Muscle of back (tissue), 11 donors: ENCODE data around the gene LNX1. TPM values are rescaled to one million over a fixed set of nuclear protein-coding genes. Genes with fewer than 3 reads are reported as not detected.

Experiments used
- DNase-seq, 3 donors: peaks; one replicate each; pipeline versions ENCODE4 v3.0.0 to v3.0.0-alpha.2; 2013
- polyA plus RNA-seq, 10 donors: library from polyadenylated mRNA; unstranded; fragments of 120-200 nt; gene quantifications; one replicate each; pipeline ENCODE4 v1.2.1, GENCODE V29; 2013; ENCODE audit not compliant: insufficient read length in 10 of 10

LNX1 gene
- polyA plus RNA-seq, 10 donors: 3.5 to 6.0 (median 4.4) TPM

DNA sequence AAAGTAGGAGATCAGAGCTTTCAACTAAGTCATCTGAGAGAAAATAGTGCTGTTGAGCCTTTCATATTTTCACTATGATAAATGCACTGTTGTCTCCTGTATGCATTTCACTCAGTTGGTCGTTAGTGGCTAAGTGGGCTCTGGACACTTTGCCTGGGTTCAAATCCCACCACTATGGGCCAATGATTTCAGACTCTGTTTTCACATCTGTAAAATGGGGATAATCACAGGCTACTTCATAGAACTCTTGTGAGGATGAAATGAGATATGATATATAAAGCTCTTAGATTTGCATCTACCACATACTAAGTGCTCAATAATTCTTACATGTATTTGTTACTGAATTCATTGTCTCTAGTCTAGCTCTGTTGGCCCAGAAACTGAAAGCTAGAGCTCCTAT lies 16.8 kb downstream of the LNX1 start:
- DNase-seq: no peak

DNA sequence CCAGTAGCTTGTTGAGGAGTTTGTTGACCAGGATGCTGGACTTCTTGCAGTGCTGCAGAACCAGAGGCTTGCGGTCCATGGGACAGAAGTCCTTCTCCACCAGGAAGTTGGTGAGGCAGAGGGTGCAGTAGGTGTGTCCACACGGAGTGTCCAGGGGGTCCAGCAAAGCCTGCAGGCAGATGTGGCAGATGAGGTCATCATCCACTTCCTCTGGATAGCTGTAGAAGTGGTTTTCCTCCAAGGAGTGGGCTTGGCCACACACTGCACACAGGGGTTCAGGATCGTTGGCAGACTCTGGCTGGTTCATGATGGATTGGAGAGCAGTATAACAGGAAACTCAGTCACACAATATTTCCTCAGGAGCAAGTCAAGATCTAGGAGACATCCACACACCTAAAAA lies 17.6 kb downstream of the LNX1 start:
- no peak for DNase-seq

DNA sequence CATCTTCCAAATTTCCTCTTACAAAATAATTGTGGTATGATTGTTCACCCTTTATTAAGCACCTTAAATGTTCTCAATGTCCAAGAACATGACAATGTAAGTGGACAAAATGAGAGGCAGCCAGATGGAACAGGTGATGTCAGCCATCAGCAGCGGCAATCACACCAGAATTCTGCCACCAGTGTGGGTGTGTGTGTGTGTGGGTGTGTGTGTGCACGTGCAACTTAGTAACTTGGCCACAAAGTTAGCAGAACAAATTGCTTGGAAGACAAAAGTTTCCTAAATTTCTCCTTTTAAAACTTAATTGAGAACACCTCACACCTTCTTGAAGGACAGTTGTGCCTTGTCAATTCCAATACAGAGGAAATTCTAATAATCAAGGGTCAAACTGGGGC lies 18.7 kb downstream of the LNX1 start:
- no peak for DNase-seq

DNA sequence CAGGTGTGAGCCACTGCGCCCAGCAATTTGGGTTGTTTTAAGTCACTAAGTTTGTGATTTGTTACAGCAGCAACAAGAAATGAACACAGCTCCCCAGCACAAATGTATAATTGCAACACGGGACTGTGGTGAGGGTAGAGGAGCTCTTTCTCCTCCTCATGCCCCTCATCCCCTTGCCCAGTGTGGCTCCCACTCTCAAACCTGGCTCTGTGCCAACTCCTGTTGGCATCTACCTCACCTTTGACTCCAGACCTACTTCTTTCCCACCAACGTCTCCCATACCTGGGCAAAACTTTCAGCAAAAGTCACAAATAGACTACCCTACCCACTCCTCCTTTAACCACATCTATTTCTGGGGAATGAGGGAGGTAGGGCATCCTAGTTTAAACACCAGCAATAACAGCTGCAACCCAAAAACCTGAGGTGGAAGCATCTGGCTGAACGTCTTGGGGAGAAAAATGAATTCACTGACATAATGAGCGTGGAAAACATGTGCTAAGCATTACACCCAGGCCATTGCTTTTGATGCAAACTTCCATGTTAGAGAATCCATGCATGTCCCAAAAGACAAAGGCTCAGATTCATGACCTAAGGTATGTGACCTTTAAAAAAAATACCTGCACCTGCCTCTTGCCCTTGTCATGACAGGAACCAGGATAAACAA lies 19.2 kb downstream of the LNX1 start:
- DNase-seq: peak in 1 of 3 donors; percentile 42

DNA sequence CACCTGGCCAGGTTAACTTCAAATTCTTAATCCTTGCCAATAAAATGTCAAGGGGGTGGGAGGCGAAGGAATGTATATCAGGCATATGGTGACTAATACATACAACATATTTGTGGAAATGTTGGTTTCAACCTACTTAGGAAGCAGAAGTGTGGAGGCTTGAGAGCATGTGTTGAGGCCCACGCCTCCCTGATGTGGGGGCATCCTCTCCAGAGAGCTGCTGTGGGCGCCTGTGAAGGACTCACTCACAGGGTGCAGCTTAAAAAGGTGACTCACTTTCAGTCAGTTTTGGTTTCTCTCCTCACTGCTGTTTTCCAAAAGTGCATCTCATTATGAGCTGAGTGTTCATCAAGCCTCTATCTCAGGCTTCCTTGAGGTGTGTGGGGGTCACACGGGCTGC lies 27.5 kb downstream of the LNX1 start:
- peak in 1 of 3 donors; percentile 89 for DNase-seq

DNA sequence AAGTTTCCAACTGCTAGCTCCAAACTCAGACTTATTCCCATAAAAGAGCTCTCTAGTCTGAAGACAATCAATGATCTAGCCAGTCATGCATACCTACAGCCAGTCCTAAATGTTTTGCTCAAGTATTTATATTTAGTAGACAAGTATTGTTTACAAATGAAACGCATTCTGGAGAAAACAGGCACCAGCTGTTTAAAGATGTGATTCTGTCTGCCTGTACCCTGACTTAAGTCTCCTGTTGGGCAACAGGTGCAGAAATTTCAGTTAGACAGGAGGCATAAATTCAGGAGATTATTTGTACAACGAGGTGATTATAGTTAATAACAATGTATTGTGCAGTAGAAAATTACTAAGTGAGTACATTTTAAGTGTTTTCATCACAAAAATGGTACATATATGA lies 28.9 kb downstream of the LNX1 start:
- DNase-seq: no peak

DNA sequence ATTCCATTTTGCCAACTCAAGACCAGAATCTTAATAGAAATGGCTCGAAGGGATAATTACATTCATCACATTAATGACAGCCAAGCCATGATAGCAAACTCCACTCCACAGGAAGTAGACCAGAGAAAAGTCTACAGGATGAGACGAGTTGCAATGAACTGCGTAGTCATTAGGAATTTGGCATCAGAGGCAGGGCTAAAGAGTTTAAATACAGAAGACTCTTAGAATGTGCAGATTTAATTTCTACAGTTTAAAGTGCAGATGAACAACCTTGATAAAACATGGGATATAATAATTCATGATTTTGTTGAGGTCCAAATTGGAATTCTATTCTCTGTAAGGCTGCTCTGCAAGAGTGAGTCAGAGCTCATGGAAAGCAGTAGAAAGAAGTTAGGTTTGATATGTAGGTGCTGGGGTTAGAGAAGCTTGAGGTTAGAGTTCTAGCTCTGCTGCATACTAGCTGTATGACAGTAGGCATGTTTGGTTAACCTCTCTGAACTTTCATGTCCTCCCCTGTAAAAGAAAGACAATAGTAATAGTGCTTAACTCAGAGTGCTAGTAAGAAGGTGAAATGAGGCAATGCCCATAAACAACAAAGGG lies 32.2 kb downstream of the LNX1 start:
- DNase-seq: no peak

DNA sequence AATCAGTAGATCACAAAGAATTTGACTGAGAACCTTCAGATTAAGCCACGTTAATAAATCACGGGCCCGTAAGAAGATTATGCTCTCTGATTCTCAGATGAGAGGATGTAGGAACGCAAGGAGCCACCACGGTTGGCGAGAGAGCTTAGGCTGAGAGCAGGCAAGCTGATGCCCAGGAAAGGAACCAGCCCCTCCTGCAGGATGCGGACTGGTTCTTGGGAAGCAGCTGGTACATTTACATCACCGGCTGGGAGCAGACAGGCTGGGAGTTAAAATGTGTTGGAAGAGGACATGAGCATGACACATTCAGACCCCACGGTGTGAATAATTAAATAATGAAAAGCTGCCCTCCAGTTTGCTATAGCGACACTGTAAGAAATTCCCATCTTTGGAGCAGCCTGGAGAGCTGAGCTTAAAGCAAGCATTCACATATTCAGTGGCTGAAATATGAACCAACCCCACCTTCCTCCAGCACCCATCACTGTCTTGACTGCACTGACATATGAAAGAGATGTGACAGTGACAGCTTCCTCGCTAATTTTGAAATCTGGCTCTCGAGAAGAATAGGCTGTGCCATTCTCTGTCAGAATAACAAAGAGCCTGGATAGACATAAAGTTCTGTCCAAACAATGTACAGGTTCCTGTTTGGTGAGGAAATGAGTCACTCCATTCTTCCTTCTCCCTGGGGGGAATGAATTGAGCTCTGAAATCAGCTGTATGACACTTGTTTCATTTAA lies 33.1 kb downstream of the LNX1 start:
- DNase-seq: peak in 1 of 3 donors; percentile 31

DNA sequence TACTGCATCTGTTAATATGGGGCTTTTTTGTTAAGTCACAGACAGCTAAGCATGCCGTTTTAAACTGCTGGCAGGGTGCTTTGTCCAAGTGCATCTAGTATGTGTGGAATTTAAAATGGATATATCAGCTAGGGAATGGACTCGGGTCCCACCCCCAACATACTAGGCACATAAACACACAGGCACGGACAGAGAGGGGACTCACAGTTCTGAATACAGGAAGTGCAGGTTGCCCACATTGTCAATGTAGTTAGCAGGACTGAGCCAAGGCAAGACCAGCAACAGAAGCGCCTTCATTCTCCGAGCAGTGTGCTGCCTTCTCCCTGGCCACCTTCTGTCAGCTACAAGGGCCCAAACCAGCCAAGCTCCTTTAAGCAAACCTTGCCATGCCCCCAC lies 33.6 kb downstream of the LNX1 start:
- DNase-seq: no peak

DNA sequence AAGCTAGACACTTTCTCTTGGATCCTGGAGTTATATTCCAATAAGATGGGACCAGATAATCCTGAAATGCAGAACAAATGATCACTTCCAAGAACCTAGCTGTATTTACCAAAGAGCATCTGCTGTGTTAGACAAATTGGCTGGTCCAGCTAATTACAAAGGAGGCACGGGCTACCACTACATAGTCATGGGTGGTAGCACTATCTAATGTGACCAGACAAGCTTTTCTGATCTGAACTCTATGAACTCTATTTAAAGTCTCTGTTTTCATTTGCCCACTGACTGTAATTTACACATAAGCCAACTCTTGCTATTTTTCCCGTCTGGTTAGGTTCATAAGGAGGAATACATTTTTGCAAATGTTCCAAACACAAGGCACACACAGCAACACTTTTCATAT lies 34.6 kb downstream of the LNX1 start:
- no peak for DNase-seq

DNA sequence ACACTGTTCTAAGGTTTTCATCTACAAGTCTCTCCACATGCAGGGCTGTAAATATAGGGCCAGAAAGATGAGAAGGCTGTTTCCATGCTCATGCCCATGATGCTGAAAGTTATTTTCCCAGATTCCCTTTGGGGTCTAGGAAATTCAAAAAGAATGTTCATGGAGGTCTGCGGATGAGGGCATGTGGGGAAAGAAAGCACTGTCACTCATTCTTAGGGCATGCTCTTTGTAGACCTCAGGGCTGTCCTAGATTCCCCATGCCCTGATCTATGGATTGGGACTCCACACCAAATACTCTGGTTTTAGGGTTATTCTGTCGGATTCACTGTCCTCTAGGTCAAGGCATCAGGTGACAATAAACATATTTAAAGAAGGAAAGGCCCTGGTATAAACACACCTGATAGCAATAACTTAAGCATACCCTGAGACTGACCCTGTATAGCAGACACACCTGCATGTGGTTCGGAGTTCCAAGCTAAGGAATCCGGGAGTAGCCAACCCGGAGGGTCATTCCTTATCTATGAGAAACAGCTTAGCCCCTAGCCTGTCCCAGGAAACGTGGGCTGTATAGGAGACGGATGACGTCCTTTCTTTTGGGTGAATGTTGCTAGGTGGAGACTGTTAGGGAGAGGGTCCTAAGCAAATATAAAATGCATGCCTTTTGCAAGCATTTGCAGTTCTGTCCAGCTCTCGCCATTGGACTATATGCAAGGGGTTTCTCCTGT lies 37.6 kb downstream of the LNX1 start:
- DNase-seq: no peak

DNA sequence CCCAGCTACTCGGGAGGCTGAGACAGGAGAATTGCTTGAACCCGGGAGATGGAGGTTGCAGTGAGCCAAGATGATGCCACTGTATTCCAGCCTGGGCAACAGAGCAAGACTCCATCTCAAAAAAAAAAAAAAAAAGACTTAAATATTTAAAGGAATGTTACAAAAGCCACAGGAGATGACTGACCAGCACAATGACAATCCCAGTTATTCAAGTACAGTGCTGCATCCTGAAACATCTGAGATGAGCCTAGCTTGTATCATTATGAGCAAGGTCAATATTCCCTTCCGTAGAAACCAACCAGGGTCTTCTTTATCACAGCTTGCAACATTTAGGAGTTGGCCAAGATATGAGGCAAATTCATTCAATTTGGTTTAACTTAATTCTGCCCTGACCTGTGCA lies 38.6 kb downstream of the LNX1 start:
- no peak for DNase-seq

DNA sequence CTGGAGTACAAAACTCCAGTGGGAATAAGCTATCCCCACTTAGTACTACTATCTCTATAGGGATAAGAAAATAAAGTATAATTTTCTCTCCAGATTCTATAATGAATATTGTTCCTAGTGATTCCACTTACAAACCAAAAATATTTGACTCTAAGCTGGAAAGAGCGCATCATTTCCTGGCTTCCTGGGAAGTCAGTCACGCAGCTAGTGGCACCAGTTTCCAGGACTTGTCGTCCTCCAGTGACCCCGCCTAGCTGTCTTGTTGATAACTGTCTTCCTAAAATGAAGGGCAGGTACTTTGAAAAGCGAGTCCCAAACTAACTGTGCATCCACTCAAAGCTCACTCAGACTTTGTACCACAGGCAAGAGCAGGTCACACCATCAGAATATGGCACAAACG lies 39.3 kb downstream of the LNX1 start:
- no peak for DNase-seq

DNA sequence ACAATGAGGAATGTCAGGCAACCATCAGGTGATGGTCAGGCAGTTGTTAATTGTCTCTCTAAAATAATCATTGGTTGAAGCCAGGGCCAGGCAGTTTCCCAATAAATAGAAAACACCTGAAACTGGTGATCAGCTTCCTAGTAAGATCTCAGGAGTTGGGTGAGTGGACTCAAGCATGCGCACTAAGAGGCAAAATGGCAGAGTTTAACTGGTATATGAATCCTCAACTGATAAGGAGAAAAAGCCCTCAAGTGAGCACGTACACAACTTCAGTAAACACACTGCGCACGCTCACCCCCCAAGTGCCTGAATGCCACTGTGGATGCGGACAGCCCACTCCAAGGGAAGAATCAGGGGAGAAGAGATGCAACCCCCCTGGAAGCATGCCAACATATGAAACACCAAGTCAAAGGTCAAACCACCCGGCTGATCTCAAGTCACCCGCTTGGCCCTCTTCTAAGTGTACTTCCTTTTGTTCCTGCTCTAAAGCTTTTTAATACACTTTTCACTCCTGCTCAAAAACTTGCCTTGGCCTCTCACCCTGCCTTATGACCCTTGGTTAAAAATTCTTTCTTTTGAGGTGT lies 39.9 kb downstream of the LNX1 start:
- DNase-seq: no peak

DNA sequence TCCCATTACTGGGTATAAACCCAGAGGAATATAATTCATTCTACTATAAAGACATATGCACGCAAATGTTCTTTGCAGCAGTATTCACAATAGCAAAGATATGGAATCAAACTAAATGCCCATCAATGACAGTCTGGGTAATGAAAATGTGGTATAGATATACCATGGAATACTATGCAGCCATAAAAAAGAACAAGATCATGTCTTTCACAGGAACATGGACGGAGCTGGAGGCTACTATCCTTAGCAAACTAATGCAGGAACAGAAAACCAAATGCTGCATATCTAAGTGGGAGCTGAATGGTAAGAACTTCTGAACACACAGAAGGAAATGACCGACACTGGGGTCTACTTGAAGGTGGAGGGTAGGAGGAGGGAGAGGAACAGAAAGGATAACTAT lies 42.6 kb downstream of the LNX1 start:
- no peak for DNase-seq

DNA sequence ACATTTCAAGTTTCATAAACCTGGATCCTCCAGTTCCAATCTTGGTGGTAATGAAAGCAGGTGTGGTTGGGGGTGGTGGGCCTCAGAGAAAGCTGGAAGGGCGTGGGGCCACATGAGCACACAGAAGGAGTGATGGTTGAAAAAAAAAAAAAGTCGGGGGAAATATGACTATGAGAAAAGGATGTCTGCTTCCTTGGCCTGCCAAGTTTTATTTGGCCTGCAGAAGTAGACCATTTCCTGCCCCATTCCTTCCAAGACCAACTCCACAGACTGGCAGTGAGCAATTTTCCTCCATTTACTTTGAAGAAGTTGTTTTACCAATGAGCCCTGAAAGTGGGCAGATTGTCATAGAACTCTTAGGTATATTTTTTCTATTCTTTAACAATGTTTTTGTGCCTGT lies 43.3 kb downstream of the LNX1 start:
- no peak for DNase-seq

DNA sequence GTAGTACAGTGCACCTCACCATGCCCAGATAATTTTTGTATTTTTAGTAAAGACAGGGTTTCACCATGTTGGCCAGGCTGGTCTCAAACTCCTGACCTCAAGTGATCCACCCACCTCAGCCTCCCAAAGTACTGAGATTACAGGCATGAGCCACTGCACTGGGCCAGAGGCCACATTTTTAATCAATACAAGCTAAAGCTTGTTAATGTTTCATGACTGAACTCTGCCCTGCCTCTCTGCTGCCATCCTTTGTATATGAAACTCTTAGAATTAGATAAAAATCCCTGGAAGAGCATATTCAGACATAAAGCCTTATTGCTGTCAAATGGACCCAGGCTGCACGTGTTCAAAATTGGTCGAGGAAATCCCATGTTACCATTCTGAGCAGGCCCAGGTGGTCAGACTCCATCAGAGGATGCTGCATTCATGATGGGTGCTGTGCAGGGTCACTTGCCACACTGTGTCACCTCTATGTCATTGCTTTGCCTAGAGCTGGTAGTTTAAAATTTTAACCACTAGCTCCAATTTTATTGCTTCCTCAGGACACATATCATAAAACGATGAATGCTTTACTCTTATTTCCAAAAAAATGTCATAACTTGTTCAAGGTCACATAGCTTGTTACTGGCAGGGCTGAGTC lies 45.2 kb downstream of the LNX1 start:
- DNase-seq: no peak

DNA sequence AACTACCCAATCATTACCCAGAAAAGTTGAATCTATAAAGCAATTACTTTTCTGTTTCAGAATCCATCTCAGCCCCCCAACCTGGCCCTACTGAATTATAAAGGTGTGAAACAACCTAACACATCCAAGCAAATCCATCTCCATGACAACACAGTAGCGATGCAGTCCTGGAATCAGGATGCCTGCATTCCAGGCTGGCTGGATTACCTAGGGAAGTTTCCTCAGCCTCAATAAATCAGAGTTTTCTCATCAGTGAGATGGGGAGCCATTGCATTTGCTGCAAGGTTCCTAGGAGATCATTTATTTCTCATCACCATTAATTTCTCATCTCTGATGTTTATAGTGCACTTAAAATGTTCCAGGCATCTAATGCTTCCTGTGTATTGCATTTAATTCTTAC lies 46.0 kb downstream of the LNX1 start:
- DNase-seq: no peak

DNA sequence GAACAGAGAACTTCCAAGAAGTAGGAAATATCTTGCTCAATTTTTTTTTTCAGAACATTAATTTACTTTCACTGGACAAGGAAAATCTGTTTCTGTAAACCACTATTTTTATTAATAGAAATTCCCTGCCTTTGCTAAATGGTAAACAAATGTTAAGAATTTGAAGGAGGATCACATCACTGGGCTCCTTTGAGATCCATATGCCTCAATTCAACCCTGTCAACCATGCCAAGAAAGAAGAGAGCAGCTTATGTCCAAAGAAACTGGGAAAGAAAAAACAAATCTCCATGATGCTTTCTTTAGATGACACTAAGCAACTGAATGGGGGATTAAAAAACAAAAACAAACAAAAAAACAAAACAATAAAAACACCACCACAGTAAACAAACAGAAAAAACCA lies 47.7 kb downstream of the LNX1 start:
- DNase-seq: peak in 2 of 3 donors; percentile 44 to 79

DNA sequence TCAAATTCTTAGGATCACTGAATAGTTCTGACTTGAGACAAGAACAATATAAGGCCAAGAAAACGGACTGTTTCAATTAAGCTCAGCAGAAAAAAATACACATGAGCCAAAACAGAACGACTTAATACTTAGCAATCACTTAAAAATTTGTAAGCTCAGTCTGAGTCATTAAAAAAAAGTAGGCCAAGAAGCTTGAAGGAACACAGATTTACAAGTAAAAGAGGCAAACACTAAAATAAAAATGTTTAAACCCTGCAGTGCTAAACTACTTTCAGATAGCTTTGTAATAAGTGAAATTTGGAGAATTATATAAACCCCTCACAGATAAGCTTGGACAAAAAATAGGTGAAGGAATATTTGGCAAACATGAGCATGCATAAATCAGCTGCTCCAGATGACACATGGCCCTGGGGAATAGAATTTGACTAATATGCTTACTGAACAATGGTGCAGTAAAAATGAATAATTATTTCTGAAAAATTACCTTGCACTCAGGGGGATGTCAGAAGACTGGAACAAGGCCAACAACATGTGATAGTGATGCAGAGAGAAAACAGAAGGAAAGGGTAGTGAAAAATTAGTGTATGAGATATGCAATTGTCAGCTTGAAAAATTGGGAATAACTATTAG lies 49.6 kb downstream of the LNX1 start:
- peak; percentile 68 to 93 (median 83) for DNase-seq

DNA sequence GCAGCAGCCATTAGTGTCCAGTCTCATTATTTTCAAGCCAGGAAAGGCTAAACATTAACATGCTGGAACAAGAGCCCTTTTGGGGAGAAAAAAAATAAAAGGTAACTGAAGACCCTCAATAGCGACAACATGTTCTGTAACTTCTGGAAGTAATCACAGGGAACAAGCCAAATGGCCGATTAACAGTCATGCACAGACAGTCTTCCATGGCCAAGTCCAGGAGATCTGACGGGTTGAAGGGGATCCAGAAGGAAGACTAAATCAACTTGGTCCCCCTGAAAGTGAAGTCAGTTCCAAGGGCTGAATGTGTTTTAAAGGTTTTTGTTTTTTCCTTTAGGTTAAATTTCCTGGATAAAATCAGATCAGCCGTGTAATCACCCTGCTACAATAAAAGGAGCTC lies 52.5 kb downstream of the LNX1 start:
- peak; percentile 62 to 92 (median 86) for DNase-seq
